GM12801 (cell line): ENCODE data around the gene NRN1.

Experiments
- CTCF ChIP-seq: IDR thresholded peaks from one replicate; pipeline ENCODE4 v1.5.1; 2011; ENCODE audit warnings: control low read depth; ENCODE audit not compliant: insufficient read length; ENCODE audit errors: extremely low read depth

The NRN1 gene

GRCh38 chr6:6025736-6026135 is 19.0 kb upstream of the NRN1 start:
- no peak for TF ChIP-seq CTCF

GRCh38 chr6:6024220-6024619 is 17.5 kb upstream of the NRN1 start:
- no peak for TF ChIP-seq CTCF

GRCh38 chr6:6008648-6009421 is 2.1 kb upstream of the NRN1 start:
- no peak for TF ChIP-seq CTCF

- no peak for TF ChIP-seq CTCF
Observed at GRCh38 chr6:6008089-6008647, 1.4 kb upstream of the NRN1 start.

GRCh38 chr6:6007366-6008088 is 802 bp upstream of the NRN1 start:
- TF ChIP-seq CTCF = no peak

- no peak for TF ChIP-seq CTCF
Observed at GRCh38 chr6:6006006-6006427, 708 bp downstream of the NRN1 start.
